ENCODE results near the gene SERPINA9.

The SERPINA9 gene

DNA sequence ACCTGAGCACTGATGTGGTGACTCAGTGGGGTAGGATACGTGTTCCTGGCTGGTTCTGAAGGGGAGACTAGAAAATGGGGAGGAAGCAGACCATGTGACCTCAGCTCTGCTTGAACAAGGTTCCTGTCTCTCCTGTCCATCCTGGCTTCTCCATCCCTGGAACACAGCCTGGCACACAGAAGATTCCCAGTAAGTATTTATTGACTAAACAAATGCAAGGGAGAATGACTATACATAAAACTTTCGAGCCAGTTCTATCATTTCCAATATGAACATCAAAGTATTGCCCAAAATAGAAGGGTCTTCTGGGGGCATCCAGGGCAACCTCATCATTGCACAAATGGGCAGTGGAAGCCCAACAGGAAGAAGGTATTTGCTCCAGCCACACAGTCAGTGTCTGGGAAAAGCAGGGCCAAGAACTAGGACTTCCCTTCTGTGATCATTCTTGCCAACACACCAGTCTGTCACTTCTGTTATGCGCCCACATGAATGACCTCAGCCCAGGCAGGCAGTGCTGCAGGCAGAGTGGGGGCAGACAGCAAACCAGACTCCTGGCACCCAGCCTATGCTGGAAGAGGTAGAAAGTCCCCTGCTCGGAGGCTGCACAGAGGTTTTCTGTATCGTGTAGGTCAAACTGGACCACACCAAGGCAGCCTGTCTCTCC, 5.6 kb upstream of the SERPINA9 start:
- H3K4me1 Mint-ChIP-seq (ENCODE audit: low read depth) = peaks cover 5% of the 10 kb centered on the region
- H3K27ac Mint-ChIP-seq = no peak overlapping the region
- no peaks in the 10 kb centered on the region for H3K36me3 Mint-ChIP-seq (ENCODE audit: low read depth)
- H3K4me3 Mint-ChIP-seq = no peak overlapping the region
- H3K27me3 Mint-ChIP-seq = peaks cover 14% of the 10 kb centered on the region
- DNase-seq = no peak
- H3K9me3 Mint-ChIP-seq = peaks cover 10% of the 10 kb centered on the region

DNA sequence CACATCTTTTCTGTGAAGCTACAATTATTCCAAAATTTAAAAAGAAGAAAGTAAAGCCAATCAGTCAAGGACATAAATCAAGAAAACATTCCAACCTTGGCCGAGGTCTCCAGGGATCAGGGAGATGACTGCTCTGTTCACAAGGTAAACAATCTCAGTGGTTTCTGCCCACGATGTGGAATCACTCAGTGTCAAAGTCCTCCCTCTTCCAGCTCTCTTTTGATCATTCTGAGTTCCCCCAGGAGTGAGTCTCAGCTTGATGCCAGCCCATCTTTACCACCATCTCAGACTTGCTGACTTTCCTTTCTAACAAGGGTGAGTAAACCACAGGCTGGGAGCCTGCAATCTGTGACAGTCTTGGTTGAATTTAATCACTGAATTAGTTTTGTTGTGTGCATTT, 4.8 kb upstream of the SERPINA9 start:
- Mint-ChIP-seq H3K4me1 (ENCODE audit: low read depth) (no peaks in the 10 kb centered on the region), H3K9me3 (peaks cover 10% of the 10 kb centered on the region)

DNA sequence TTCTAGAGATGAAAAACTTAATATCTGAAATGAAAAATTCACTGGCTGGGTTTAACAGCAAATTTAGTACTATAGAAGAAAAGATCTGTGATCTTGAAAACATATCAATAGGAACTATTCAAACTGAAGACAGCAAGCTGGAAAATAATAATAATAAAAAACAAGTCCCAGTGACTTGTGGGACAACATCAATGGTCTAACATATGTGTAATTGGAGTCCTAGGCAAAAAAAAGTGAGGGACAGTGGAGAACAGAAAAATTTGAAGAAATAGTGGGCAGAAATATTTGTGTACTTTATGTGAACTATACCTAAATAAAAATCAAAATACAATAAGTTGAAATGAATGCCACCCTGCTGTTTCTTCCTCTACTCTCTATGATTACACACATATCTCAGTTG, 2.4 kb upstream of the SERPINA9 start:
- DNase-seq = no peak
- Mint-ChIP-seq H3K27ac (no peak overlapping the region), H3K36me3 (ENCODE audit: low read depth) (no peaks in the 10 kb centered on the region), H3K27me3 (no peaks in the 10 kb centered on the region), H3K4me1 (ENCODE audit: low read depth) (no peaks in the 10 kb centered on the region), H3K9me3 (peaks cover 10% of the 10 kb centered on the region), H3K4me3 (no peak overlapping the region)

More for the DNA sequence above, 4.8 kb upstream of the SERPINA9 start:
- no peak overlapping the region for H3K4me3 Mint-ChIP-seq
- DNase-seq = no peak
- no peaks in the 10 kb centered on the region for H3K36me3 Mint-ChIP-seq (ENCODE audit: low read depth)
- peaks cover 6% of the 10 kb centered on the region for H3K27me3 Mint-ChIP-seq
- H3K27ac Mint-ChIP-seq = no peak overlapping the region

DNA sequence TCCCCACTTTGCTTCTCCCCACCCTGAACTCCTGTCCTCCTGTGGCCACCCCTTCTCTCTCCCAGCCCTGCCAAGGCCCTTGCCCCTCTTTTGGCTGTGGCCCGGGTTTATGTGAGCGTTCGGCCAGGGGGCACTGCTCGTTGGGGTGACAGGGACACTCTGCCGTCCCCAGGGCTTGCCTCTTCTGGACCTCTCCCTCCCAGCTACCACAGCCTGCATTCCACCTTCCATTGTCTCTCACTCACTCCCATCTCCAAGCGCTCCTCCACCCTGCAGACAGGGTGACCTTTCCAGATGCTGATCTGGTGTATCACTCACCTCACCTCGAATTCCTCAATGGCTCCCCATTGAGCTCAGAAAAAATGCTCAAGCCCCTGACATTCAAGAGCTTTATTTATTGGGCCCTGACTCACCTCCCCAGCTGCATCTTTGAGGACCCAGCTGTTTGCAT, 1.4 kb downstream of the SERPINA9 start:
- no peak overlapping the region for H3K27ac Mint-ChIP-seq
- peaks cover 6% of the 10 kb centered on the region for H3K27me3 Mint-ChIP-seq
- no peak overlapping the region for H3K4me3 Mint-ChIP-seq
- peaks cover 10% of the 10 kb centered on the region for H3K9me3 Mint-ChIP-seq
- no peak for DNase-seq
- no peaks in the 10 kb centered on the region for H3K36me3 Mint-ChIP-seq (ENCODE audit: low read depth)
- no peaks in the 10 kb centered on the region for H3K4me1 Mint-ChIP-seq (ENCODE audit: low read depth)

DNA sequence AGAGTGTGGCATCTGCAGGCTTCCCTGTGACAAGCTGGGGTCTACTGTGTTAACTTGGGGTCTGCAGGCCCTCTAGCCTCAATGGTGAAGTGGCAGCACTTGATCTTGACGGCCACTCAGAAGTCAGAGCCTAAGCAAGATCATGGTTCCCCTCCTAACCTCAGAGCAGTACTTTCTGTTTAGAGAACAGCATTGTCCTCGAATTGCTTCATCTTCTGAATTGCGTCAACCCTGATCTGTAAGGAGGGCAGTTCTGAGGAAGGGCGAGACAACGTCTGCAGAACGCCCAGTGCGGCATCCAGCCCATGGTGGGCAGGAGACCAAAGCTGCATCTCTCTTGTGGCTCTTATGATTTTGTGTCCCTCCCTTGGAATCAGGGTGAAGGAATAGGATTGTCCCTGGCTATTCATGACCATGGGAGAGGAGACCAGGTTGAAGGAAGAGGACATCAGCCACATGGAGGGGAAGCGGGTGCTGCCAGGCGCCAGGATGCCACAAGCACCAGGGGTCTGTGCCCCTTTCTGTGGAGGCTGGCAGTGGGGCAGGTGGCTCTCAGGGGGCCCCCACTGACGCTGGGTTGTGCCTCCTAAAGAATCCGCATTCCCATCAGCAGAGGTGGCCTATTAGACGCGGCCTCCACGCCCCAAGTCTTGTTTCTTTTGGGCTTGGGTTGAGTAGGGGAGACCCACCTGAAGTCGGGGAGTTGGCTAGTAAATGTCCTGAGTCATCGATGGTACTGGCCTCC, 2.2 kb downstream of the SERPINA9 start:
- no peak overlapping the region for H3K27ac Mint-ChIP-seq
- H3K4me3 Mint-ChIP-seq = no peak overlapping the region
- no peak for DNase-seq
- peaks cover 7% of the 10 kb centered on the region for H3K9me3 Mint-ChIP-seq
- no peaks in the 10 kb centered on the region for H3K36me3 Mint-ChIP-seq (ENCODE audit: low read depth)
- no peaks in the 10 kb centered on the region for H3K4me1 Mint-ChIP-seq (ENCODE audit: low read depth)
- peaks cover 6% of the 10 kb centered on the region for H3K27me3 Mint-ChIP-seq

DNA sequence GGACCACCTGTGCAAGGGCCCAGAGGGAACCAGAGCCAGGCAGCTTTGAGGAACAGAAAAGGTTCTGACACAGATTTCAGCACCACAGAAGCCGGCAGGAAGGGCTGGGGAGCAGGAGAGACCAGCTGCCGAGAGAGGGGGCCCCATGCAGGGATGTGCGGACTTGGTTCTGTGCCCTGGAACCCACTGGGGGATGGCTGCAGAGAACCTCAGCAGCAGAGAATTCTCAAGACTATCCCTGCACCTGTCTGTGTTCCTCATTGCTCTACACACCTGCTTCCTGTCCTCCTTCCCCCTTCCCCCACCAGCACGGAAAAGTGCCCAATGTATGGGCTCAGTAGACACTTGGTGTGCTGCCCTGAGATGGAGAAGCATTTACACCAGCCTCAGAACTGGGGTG, 3.2 kb downstream of the SERPINA9 start:
- Mint-ChIP-seq H3K4me3 (no peak overlapping the region), H3K9me3 (peaks cover 1% of the 10 kb centered on the region), H3K4me1 (ENCODE audit: low read depth) (no peaks in the 10 kb centered on the region), H3K36me3 (ENCODE audit: low read depth) (no peaks in the 10 kb centered on the region), H3K27ac (no peak overlapping the region), H3K27me3 (peaks cover 10% of the 10 kb centered on the region)
- no peak for DNase-seq

DNA sequence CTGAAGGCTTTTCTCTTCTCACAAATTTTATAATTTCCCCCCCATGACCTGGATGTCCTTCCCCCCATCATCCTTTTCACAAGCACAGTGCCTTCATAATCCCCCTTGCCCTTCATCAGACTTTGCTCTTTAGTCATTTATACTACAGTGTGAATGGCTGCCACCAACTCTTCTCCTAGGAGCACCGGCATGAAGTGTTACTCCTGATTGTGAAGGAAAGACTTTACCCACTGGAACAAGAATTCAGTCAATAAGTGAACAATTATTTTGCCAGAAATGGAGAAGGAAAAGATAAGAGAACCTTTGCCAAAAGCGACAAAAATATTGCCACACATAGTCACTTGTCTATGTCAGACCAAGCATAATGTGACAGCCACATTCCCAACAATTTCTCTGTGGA, 5.0 kb downstream of the SERPINA9 start:
- H3K4me1 Mint-ChIP-seq (ENCODE audit: low read depth) = no peaks in the 10 kb centered on the region
- H3K27me3 Mint-ChIP-seq = peaks cover 14% of the 10 kb centered on the region
- H3K27ac Mint-ChIP-seq = no peak overlapping the region
- no peak for DNase-seq
- no peak overlapping the region for H3K4me3 Mint-ChIP-seq
- no peaks in the 10 kb centered on the region for H3K36me3 Mint-ChIP-seq (ENCODE audit: low read depth)
- H3K9me3 Mint-ChIP-seq = peaks cover 2% of the 10 kb centered on the region

DNA sequence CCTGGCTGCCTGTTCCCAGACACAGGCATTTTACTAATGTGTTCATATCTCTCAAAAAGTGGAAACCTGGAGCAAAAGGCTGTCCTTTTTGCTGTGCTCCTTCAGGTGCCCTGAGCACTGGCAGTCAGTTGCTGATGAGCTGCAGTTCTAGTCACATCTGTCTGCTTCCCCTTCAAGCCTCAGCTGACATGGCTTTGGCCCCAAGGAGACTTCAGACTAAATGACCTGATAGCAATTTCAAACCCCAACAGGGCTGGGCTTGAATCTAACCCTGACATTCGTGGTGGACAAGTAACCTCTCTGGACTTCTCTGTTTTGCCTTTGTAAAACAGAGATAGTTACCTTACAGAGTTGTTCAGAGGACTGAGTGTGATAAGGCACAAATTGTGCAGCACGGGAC, 5.7 kb downstream of the SERPINA9 start:
- Mint-ChIP-seq H3K4me1 (ENCODE audit: low read depth) (no peaks in the 10 kb centered on the region), H3K36me3 (ENCODE audit: low read depth) (no peaks in the 10 kb centered on the region), H3K4me3 (no peak overlapping the region), H3K27me3 (peaks cover 14% of the 10 kb centered on the region), H3K9me3 (peaks cover 2% of the 10 kb centered on the region), H3K27ac (no peak overlapping the region)
- no peak for DNase-seq

DNA sequence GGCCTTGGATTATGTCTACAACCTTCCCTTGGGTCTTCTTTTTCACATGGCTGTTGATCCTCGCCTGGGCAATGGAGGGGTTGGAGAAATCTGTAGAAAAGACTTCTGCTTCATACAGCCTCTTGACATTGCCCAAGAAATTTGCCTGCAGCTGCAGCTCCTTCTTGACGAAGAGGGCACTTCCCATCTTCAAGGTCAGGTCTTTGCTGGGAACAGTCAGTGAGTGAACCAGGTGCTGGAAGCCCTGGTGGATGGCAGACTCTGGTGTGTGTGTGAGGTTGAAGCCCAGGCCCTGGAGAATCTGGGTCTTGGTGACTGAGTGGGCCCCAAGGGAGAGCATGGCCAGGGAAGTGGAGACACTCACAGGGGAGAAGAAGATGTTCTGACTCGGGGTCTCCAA, 6.7 kb downstream of the SERPINA9 start:
- Mint-ChIP-seq H3K27me3 (peaks cover 14% of the 10 kb centered on the region), H3K4me3 (no peak overlapping the region), H3K4me1 (ENCODE audit: low read depth) (no peaks in the 10 kb centered on the region), H3K36me3 (ENCODE audit: low read depth) (no peaks in the 10 kb centered on the region), H3K27ac (no peak overlapping the region), H3K9me3 (peaks cover 7% of the 10 kb centered on the region)
- DNase-seq = no peak

DNA sequence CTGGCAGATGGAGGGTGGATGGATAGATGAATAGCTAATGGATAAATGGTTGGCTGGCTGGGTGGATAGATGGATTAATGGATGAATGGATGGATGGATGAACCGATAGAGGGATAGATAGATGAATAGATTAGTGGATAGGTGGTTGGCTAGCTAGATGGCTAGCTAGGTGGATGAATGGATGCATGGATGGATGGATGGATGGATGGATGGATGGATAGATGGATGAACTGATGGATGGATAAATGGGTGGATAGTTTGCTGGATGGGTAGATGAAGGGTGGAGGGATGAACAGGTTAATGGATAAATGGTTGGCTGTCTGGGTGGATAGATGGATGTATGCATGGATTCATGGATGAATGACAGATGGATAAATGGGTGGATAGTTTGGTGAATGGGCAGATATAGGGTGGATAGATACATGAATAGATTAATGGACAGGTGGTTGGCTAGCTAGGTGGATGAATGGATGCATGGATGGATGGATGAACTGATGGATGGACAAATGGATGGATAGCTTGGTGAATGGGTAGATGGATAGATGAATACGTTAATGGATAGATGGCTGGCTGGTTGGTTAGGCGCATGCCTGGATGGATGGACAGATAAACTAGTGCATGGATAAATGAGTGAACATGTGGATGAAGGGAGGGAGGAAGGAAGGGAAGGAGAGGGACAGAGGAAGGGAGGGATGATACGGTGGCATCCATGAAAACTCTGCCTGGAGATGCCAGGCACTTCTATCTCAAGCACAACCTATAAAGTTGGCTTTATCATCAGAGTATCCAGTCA, 8.1 kb downstream of the SERPINA9 start:
- Mint-ChIP-seq H3K4me1 (ENCODE audit: low read depth) (no peaks in the 10 kb centered on the region), H3K4me3 (no peak overlapping the region), H3K27ac (no peak overlapping the region), H3K27me3 (peaks cover 14% of the 10 kb centered on the region), H3K36me3 (ENCODE audit: low read depth) (no peaks in the 10 kb centered on the region), H3K9me3 (peaks cover 7% of the 10 kb centered on the region)
- DNase-seq = no peak

DNA sequence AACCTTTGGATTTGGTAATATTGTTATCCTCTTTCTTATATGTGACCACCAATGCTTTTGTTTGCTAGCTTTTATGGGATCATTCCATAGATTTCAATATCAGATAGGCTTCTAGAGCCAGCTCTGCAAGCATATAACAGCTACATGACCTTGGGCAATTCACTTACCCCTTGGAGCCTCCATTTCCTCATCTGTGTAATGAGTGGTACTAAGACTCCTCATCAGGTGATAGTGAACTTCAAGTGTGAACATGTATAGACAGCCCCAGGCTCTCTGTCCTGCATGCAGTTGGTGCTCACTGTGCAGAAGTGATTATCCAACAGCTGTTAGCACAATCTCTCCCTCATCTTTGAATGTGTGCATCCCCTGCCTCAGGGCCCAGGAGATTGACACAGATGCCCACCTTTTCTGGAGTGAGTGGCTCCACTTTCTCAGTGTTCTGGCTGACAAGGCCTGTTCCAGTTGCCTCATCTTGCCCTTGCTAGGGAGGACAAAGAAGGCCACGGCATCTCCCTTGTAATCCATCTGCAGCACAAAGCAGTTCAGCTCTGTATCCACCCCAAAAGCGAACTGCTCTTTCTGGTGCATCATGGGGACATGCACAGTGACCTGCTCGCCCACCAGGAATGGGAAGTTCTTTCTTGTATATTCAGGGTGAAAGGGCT, 9.2 kb downstream of the SERPINA9 start:
- no peak for DNase-seq
- Mint-ChIP-seq H3K27me3 (peaks cover 12% of the 10 kb centered on the region), H3K9me3 (peaks cover 7% of the 10 kb centered on the region), H3K4me1 (ENCODE audit: low read depth) (no peaks in the 10 kb centered on the region), H3K4me3 (no peak overlapping the region), H3K27ac (no peak overlapping the region), H3K36me3 (ENCODE audit: low read depth) (no peaks in the 10 kb centered on the region)

DNA sequence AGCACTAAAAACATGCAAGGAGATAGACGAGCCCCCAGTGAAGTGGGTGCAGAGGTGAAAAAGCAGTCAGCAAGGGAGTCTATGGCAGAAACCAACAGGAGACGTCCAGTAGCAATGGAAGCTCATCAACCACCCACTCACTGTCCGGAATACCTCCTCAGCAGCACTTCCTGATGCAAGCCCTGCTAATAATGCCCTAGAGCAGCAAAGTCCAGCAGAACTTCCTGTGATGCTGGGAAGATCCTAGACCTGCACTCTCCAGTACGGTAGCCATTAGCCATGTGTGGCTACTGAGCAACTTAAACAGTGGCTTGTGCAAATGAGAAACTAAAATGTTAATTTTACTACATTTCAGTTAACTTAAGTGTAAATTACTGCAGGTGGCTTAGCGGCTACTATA, 11.0 kb downstream of the SERPINA9 start:
- peaks cover 24% of the 10 kb centered on the region for H3K27me3 Mint-ChIP-seq
- peaks cover 7% of the 10 kb centered on the region for H3K9me3 Mint-ChIP-seq
- no peaks in the 10 kb centered on the region for H3K4me1 Mint-ChIP-seq (ENCODE audit: low read depth)
- no peak overlapping the region for H3K4me3 Mint-ChIP-seq
- DNase-seq = no peak
- no peak overlapping the region for H3K27ac Mint-ChIP-seq
- H3K36me3 Mint-ChIP-seq (ENCODE audit: low read depth) = no peaks in the 10 kb centered on the region

DNA sequence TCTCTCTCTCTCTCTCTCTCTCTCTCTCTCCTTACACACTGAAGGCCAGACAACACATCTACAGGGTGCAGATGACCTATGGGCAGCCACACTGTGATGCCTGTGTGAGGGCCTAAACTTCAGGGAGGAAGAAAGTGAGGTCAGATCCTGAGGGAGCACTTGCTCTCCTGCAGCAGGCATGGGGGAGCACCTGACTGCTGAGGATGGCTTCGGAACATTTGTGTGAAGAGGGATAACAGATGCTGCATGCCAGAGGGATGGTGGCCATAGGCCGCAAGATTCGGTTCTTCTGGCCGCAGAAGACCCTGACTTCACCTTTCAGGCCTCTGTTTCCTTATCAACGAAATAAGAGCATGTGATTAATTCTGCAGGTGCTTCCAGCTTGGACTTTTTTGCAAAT, 11.7 kb downstream of the SERPINA9 start:
- peaks cover 7% of the 10 kb centered on the region for H3K9me3 Mint-ChIP-seq
- no peaks in the 10 kb centered on the region for H3K36me3 Mint-ChIP-seq (ENCODE audit: low read depth)
- H3K4me1 Mint-ChIP-seq (ENCODE audit: low read depth) = no peaks in the 10 kb centered on the region
- H3K4me3 Mint-ChIP-seq = no peak overlapping the region
- peaks cover 27% of the 10 kb centered on the region for H3K27me3 Mint-ChIP-seq
- H3K27ac Mint-ChIP-seq = no peak overlapping the region
- no peak for DNase-seq

DNA sequence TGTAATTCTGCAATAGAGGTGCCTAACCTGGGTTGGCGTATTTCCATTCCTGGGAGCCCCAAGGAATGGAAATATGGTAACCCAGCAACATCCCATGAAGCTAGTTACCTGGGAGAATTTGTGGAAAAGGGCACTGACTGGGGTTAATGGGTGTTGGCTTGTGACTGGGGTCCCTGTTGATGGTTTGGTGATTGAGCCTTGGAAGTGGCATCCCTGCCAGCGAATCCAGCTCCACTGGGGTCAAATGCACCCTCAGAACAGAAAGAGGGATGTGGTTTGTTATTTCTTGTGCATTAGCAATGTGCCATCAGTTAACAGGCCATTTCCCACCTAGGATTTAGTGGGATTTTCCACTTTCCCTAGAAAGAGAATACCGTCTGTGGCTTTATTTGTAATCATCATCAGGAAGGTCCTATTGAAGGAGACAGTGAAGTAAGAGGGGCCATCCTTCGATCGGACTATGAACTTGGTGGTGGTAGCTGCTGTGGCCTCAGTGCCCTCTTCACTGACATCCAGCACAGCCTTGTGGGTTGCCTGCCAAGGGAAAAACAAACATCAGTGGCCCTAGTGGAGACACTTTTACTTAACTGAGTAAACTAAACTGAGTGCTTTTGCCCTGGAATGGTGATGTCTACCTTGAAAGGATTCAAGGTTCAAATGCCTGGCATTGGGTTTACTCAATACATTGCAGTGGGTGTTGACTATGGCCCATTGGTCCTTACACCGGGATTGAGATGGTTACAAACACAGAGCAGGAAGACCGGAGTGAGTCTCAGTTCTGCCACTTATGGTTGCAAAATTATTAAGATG, 13.0 kb downstream of the SERPINA9 start:
- DNase-seq = no peak
- Mint-ChIP-seq H3K9me3 (peaks cover 7% of the 10 kb centered on the region), H3K27me3 (peaks cover 30% of the 10 kb centered on the region), H3K4me3 (no peak overlapping the region), H3K36me3 (ENCODE audit: low read depth) (no peaks in the 10 kb centered on the region), H3K4me1 (ENCODE audit: low read depth) (no peaks in the 10 kb centered on the region), H3K27ac (no peak overlapping the region)
